Measurements from ENCODE around the gene SGTA.

SGTA gene

DNA sequence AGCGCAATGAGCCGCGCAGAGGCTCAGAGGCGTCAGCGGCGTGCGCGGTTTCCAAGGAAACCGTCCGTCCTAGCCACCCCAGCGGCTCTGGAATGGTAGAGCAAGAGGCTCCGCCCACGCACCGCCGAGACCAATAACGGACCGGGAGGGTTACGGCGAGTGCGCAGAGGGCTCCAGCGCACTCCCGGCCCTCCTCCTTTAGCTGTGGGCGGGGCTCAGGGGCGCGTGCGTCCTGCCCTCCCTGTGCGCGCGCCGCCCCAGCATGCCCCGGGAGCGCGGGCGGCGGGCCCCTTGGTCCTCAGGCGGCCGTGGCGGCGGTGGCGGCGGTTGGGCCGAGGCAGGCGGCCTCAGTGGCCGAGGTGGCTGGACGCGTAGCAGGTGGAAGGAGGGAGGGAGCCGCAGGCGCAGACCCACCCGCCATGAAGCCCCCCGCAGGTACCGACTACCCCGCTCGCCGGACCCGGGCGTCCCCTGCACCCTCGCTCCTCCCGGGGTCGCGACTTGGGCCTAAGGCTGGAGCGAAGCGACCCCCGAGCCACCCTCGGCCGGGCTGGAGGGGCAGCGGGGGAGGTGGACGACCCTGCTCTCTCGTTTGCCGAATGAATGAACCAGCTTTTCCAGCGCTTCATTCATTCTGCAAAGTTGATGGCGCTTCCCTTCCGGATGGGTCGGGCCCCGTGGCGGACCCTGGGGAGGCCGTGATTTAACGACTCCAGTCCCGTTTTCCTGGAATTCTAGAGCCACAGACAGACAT, 2.3 kb upstream of the SGTA start, which contains the start of gene THOP1 (continued):
- no peak for TF ChIP-seq REST (tag by site-specific recombination; IDR thresholded peaks at IDR 0.05)
- no peak for TF ChIP-seq ZEB2 (tag by site-specific recombination; IDR thresholded peaks at IDR 0.05)
- TF ChIP-seq ZNF416 (tag by site-specific recombination; IDR thresholded peaks at IDR 0.05), result no peak
- no peak for TF ChIP-seq INSM2 (tag by site-specific recombination; IDR thresholded peaks at IDR 0.05)
- peak; percentile 67; the same call in 1 of the 2 replicates for TF ChIP-seq ZBTB7A (tag by site-specific recombination; IDR thresholded peaks at IDR 0.05; ENCODE audit: low read depth)
- no peak for TF ChIP-seq ZNF514 (tag by site-specific recombination; IDR thresholded peaks at IDR 0.05)
- peak; percentile 70; the same call in 1 of the 2 replicates for TF ChIP-seq KLF9 (tag by site-specific recombination; IDR thresholded peaks at IDR 0.05; ENCODE audit: low read depth)
- no peak for TF ChIP-seq ZFP41 (tag by site-specific recombination; IDR thresholded peaks at IDR 0.05; ENCODE audit: borderline replicate concordance)
- TF ChIP-seq SALL2 (tag by site-specific recombination; IDR thresholded peaks at IDR 0.05; ENCODE audit: borderline replicate concordance), result no peak
- TF ChIP-seq HOXC10 (CRISPR knock-in tag; IDR thresholded peaks at IDR 0.05), result no peak
- no peak for TF ChIP-seq ZFP37 (tag by site-specific recombination; IDR thresholded peaks at IDR 0.05)
- no peak for TF ChIP-seq TCF7L2 (IDR thresholded peaks at IDR 0.05; ENCODE audit: borderline replicate concordance, low read depth, low read length)
- TF ChIP-seq ZNF521 (tag by site-specific recombination; IDR thresholded peaks at IDR 0.05), result no peak
- TF ChIP-seq ZNF658 (tag by site-specific recombination; IDR thresholded peaks at IDR 0.05), result no peak
- TF ChIP-seq, protein P1, sequence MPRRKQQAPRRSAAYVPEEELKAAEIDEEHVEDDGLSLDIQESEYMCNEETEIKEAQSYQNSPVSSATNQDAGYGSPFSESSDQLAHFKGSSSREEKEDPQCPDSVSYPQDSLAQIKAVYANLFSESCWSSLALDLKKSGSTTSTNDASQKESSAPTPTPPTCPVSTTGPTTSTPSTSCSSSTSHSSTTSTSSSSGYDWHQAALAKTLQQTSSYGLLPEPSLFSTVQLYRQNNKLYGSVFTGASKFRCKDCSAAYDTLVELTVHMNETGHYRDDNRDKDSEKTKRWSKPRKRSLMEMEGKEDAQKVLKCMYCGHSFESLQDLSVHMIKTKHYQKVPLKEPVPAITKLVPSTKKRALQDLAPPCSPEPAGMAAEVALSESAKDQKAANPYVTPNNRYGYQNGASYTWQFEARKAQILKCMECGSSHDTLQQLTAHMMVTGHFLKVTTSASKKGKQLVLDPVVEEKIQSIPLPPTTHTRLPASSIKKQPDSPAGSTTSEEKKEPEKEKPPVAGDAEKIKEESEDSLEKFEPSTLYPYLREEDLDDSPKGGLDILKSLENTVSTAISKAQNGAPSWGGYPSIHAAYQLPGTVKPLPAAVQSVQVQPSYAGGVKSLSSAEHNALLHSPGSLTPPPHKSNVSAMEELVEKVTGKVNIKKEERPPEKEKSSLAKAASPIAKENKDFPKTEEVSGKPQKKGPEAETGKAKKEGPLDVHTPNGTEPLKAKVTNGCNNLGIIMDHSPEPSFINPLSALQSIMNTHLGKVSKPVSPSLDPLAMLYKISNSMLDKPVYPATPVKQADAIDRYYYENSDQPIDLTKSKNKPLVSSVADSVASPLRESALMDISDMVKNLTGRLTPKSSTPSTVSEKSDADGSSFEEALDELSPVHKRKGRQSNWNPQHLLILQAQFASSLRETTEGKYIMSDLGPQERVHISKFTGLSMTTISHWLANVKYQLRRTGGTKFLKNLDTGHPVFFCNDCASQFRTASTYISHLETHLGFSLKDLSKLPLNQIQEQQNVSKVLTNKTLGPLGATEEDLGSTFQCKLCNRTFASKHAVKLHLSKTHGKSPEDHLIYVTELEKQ (tag by site-specific recombination; IDR thresholded peaks at IDR 0.05; ENCODE audit: borderline replicate concordance), result no peak
- TF ChIP-seq, protein P2, sequence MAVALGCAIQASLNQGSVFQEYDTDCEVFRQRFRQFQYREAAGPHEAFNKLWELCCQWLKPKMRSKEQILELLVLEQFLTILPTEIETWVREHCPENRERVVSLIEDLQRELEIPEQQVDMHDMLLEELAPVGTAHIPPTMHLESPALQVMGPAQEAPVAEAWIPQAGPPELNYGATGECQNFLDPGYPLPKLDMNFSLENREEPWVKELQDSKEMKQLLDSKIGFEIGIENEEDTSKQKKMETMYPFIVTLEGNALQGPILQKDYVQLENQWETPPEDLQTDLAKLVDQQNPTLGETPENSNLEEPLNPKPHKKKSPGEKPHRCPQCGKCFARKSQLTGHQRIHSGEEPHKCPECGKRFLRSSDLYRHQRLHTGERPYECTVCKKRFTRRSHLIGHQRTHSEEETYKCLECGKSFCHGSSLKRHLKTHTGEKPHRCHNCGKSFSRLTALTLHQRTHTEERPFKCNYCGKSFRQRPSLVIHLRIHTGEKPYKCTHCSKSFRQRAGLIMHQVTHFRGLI (tag by site-specific recombination; IDR thresholded peaks at IDR 0.05), result no peak
- no peak for TF ChIP-seq ZNF548 (tag by site-specific recombination; IDR thresholded peaks at IDR 0.05)
- TF ChIP-seq ZNF155 (tag by site-specific recombination; IDR thresholded peaks at IDR 0.05), result no peak
- TF ChIP-seq, protein P3, sequence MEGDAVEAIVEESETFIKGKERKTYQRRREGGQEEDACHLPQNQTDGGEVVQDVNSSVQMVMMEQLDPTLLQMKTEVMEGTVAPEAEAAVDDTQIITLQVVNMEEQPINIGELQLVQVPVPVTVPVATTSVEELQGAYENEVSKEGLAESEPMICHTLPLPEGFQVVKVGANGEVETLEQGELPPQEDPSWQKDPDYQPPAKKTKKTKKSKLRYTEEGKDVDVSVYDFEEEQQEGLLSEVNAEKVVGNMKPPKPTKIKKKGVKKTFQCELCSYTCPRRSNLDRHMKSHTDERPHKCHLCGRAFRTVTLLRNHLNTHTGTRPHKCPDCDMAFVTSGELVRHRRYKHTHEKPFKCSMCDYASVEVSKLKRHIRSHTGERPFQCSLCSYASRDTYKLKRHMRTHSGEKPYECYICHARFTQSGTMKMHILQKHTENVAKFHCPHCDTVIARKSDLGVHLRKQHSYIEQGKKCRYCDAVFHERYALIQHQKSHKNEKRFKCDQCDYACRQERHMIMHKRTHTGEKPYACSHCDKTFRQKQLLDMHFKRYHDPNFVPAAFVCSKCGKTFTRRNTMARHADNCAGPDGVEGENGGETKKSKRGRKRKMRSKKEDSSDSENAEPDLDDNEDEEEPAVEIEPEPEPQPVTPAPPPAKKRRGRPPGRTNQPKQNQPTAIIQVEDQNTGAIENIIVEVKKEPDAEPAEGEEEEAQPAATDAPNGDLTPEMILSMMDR (tag by site-specific recombination; IDR thresholded peaks at IDR 0.05), result 0 out of 2 replicates have a peak, but pooled peaks have one; percentile 19
- peak; percentile 91 for TF ChIP-seq ZFHX2 (tag by site-specific recombination; conservative IDR thresholded peaks at IDR 0.05)
- peak; percentile 43; the same call in 1 of the 2 replicates for TF ChIP-seq ZNF501 (tag by site-specific recombination; IDR thresholded peaks at IDR 0.05)
- TF ChIP-seq ZNF391 (tag by site-specific recombination; IDR thresholded peaks at IDR 0.05; ENCODE audit: borderline replicate concordance, low read depth), result no peak
- TF ChIP-seq ZFP69B (tag by site-specific recombination; IDR thresholded peaks at IDR 0.05), result no peak
- no peak for TF ChIP-seq ZNF146 (tag by site-specific recombination; IDR thresholded peaks at IDR 0.05)
- no peak; the same call in 1 of the 2 replicates for TF ChIP-seq ZNF398 (tag by site-specific recombination; IDR thresholded peaks at IDR 0.05)
- TF ChIP-seq ZNF791 (tag by site-specific recombination; IDR thresholded peaks at IDR 0.05), result no peak
